T-helper 1 cell treated with Interleukin-12 subunit alpha and Interleukin-12 subunit beta and Interleukin-4 antibody, amounts not matched to agents 30 ng/mL and 1 ng/mL, for 36 hours (primary cell): Measurements from ENCODE around the gene ANKRD27. TPM values are rescaled to one million over a fixed set of nuclear protein-coding genes. Genes with fewer than 3 reads are reported as not detected.
"Not testable (repeated sequence)": the region's sequence is repeated elsewhere in the genome, so short reads cannot be mapped to it uniquely, and the experiment has no call there.

Experiments used
- intact Hi-C: fragments of 100-400 bp; cut with micrococcal nuclease; formaldehyde crosslinking; loops from one replicate; pipeline ENCODE4 v1.15.1; 2024
- total RNA-seq: library from RNA; stranded (reverse); gene quantifications from 2 replicates; pipeline ENCODE4 v1.2.3, GENCODE V29; 2022

The ANKRD27 gene
- 37.3 and 40.0 TPM in 2 replicates for total RNA-seq

DNA sequence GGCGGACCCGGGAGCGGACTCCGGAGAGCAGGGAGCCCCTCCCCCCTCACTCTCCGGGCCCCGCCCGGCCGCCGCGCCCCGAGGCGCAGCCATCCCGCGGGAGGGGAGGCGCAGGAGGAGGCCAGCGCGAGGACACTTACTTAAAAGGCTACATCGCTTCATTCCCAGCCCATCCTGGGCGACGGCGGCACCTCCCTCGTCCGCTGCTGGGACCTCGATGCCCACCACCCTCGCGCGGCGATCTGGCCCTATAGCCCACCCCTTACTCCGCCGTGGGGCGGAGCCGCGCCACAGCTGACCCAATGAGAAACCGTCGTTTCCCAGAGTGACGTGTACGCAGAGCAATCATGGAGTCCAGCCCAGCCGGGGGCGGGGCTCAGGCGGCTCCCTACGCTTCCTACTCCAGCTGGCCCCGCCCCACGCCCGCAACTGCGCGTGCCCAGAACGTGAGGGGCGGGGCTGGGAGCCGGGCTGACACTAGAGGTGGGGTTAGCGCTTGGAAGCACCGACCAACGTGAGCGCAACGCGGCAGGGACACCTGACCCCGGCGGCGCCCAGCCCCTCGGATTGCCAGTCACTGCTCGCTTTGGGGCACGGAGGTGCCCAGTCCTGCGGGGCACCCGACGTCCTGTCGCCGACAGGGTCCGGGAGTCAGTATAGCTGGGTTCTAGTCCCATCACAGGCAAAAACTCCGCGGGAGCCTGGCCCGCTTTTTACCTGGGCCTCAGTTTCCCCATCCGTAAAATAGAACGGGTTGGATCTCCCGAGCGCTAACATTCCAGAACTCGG is at the start of gene ANKRD27:
Gene ANKRD27, minus strand, starts transcription at position 250 of the 789 bp plus-strand sequence. CDS start 16,165 bp downstream, outside the sequence.
- intact Hi-C loops, result loop anchor here (1.0 to 2.0 kb wide), 13 partner anchors 16 to 1496 kb away; partner anchors contain the start of genes CEBPG, DPY19L3, FAAP24 and GPATCH1

- intact Hi-C loops, result no loop called here
Observed at GRCh38 chr19:32720936-32721250, 45.9 kb upstream of the ANKRD27 start.

GRCh38 chr19:32720216-32720935 is 45.4 kb upstream of the ANKRD27 start:
- intact Hi-C loops, result no loop called here

DNA sequence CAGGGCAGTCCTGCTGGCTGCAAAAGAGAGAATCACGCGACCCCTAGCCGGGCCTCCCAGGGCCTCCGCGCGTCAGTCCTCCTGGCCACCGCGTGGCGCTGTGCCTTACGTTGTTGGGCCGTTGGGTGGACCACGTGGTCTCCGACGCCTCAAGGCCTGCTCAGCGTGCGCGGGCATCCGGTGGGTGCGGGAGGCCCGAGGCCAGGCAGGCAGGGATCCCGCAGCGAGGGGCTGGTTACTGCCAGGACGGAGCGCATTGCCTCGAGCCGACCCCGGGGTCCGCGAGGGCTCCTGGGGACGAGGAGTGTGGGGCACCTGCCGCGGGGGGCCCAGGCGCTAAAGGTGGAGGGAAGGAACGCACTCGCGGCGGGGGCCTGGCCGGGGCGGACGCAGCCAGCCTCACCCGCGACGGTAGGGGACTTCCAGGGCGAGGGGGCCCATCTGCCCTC is 44.7 kb upstream of the ANKRD27 start, which contains the start of gene TDRD12:
Gene TDRD12, plus strand, starts transcription at position 157 of the 449 bp plus-strand sequence. CDS start 306 bp downstream, outside the sequence.
- intact Hi-C loops, result no loop called here

GRCh38 chr19:32718286-32718685 is 43.3 kb upstream of the ANKRD27 start:
- intact Hi-C loops, result no loop called here

GRCh38 chr19:32717496-32717895 is 42.5 kb upstream of the ANKRD27 start:
- intact Hi-C loops, result no loop called here

GRCh38 chr19:32716203-32716602 is 41.2 kb upstream of the ANKRD27 start:
- intact Hi-C loops, result not testable (repeated sequence)

DNA sequence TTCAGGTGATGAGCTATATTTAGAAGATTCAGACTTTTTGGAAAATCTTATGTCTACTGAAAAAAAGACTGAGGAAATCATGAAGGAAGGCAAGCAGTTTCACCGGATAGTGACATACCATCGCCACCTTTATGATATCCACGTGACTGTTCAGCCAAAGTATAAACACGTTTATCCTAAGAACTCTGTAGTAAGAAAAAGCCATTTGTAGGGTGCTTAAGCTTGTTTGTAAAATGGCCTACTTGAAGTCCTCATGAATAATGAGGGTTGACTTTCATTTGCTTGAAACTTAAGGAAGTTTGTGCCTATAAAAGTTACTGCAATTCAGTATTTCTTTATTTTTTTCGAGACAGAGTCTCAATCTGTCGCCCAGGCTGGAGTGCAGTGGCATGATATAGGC is 36.8 kb upstream of the ANKRD27 start:
- intact Hi-C loops, result no loop called here

GRCh38 chr19:32709032-32709431 is 34.1 kb upstream of the ANKRD27 start:
- intact Hi-C loops, result loop anchor here (2.0 kb wide), 1 partner anchor 16 kb away; no protein-coding TSS in a partner anchor

GRCh38 chr19:32708457-32708856 is 33.5 kb upstream of the ANKRD27 start:
- intact Hi-C loops, result loop anchor here (2.0 kb wide), 1 partner anchor 16 kb away; no protein-coding TSS in a partner anchor

DNA sequence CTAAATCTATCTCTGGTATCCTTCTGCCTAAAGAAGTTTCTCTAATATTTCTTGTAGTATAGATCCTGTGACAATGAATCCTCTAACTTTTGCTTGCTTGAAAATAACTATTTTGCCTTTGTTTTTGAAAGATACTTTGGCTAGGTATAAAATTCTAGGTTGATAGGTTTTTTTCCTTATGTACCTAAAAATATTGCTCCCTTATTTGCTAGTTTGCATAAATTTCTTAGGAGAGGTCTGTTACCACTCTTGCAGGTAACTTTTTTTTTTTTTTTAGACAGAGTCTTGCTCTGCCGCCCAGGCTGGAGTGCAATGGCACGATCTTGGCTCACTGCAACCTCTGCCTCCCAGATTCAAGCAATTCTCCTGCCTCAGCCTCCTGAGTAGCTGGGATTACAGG is 29.0 kb upstream of the ANKRD27 start:
- intact Hi-C loops, result not testable (repeated sequence)

GRCh38 chr19:32702010-32702409 is 27.0 kb upstream of the ANKRD27 start:
- intact Hi-C loops, result no loop called here

DNA sequence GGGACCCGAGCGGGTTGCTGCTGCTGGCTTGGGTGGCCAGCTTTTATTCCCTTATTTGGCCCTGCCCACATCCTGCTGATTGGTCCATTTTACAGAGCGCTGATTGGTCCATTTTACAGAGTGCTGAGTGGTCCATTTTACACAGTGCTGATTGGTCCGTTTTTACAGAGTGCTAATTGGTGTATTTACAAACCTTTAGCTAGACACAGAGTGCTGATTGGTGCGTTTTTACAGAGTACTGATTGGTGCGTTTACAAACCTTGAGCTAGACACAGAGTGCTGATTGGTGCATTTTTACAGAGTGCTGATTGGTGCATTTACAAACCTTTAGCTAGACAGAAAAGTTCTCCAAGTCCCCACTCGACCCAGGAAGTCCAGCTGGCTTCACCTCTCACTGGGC is 25.1 kb upstream of the ANKRD27 start:
- intact Hi-C loops, result not testable (repeated sequence)

GRCh38 chr19:32696771-32697170 is 21.8 kb upstream of the ANKRD27 start:
- intact Hi-C loops, result not testable (repeated sequence)

DNA sequence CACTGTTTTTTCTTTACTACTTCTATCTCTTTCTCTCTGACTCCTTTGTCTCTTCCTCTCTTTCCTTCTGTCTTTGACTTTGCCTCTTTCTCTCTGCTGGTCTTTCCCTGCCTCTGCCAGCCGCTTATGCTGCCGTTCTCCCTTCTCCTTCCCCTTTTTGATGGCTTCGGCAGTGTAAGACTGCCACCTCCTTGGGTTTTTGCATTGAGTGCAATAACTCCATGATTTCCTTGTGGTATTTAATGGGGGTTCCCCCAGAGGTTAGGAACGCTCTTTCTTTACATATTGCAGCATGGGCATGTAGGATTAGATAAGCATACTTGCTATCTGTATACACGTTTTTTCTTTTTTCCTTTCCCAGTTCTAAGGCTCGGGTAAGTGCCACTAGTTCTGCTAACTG is 20.5 kb upstream of the ANKRD27 start:
- intact Hi-C loops, result not testable (repeated sequence)

- intact Hi-C loops, result loop anchor here (5.0 kb wide), 4 partner anchors 98 to 677 kb away; partner anchors contain the start of genes CEBPG, GPATCH1 and ZNF507
Observed at GRCh38 chr19:32694851-32695250, 19.9 kb upstream of the ANKRD27 start.

DNA sequence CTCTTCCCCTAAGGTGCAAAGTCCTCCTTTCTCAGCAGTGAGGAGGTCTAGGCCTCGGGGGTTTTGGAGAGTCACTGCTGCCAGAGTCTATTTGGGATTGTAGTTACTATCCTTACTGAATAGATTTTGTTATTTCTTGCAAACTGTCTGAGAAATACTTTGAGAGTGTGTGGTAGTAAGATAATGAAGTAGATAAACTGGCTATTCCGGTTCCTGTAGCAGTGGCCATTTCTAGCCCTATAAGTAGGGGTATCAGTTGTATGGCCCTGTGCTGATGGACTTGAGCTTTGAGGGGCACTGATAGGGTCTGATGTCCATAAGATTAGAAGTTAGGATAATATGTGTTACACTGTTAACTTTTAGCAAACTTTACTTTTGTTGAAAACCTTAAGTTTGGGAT is 19.3 kb upstream of the ANKRD27 start:
- intact Hi-C loops, result loop anchor here (5.0 kb wide), 4 partner anchors 97 to 678 kb away; partner anchors contain the start of genes CEBPG, GPATCH1 and ZNF507

DNA sequence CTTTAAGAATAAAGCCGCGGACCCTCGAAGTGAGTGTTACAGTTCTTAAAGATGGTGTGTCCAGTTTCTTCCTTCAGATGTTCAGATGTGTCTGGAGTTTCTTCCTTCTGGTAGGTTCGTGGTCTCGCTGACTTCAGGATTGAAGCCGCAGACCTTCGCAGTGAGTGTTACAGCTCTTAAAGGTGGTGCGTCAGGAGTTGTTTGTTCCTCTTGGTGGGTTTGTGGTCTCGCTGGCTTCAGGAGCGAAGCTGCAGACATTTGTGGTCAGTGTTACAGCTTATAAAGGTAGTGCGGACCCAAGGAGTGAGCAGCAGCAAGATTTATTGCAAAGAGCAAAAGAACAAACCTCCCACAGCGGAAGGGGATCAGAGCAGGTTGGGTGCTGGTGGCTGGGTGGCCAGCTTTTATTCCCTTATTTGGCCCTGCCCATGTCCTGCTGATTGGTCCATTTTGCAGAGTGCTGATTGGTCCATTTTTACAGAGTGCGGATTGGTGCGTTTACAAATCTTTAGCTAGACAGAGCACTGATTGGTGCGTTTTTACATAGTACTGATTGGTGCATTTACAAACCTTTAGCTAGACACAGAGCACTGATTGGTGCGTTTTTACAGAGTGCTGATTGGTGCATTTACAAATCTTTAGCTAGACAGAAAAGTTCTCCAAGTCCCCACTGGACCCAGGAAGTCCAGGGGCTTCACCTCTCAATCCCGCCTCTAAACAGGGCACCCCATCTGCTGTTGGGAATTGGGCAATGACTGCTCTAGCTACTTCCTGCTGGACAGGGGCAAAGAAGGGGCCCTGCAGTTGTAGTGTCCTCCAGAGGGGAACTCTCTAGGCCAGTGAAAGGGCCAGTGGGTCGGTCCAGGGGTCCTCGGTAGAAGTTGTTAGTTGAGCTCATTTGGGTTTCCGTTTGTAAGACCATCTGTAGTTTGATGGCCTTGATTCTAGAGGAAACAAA is 18.4 kb upstream of the ANKRD27 start:
- intact Hi-C loops, result loop anchor here (2.0 to 5.0 kb wide), 8 partner anchors 15 to 679 kb away; partner anchors contain the start of genes CEBPG, GPATCH1 and ZNF507

GRCh38 chr19:32692727-32693061 is 17.7 kb upstream of the ANKRD27 start:
- intact Hi-C loops, result loop anchor here (2.0 to 5.0 kb wide), 8 partner anchors 16 to 680 kb away; partner anchors contain the start of genes CEBPG, GPATCH1 and ZNF507

GRCh38 chr19:32691952-32692726 is 17.2 kb upstream of the ANKRD27 start:
- intact Hi-C loops, result loop anchor here (1.0 to 5.0 kb wide), 12 partner anchors 17 to 680 kb away; partner anchors contain the start of genes ANKRD27, CEBPG, DPY19L3 and FAAP24
